ENCODE data around the gene RPN1.

The RPN1 gene

DNA sequence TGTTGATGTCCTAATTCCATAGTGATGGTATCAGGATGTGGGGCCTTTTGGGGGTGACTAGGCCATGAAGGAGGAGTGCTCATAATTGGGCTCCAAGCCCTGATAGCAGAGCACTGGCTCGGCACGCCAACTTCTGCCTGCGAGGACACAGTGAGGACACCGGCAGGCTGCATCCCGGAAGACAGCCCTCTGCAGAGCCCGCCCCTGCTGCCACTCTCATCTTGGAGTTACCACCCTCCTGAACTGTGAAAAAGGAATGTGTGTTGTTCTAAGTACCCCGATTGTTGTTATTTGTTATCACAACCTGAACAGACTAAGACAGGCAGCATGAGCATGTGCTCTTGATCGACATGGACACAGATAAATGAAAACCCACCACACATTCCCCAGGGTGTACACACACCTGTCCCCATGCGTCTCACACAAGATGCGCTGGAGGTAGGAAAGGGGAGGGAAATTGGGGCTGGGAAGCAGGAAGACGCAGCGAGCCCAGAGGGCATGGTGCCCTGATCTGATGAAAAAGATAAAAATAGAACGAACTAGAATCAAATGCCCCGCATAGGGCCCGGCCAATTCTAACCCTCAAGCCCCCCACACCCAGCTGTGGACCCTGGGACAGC lies 40.1 kb downstream of the RPN1 start:
- Mint-ChIP-seq H3K9me3 (no peaks in the 10 kb centered on the region), H3K27ac (no peak overlapping the region), H3K27me3 (peaks cover 5% of the 10 kb centered on the region), H3K4me1 (ENCODE audit: low read depth) (peaks cover 6% of the 10 kb centered on the region), H3K36me3 (ENCODE audit: low read depth) (peaks cover 25% of the 10 kb centered on the region), H3K4me3 (no peak overlapping the region)
- intact Hi-C loops (cut with micrococcal nuclease), result no loop called here

DNA sequence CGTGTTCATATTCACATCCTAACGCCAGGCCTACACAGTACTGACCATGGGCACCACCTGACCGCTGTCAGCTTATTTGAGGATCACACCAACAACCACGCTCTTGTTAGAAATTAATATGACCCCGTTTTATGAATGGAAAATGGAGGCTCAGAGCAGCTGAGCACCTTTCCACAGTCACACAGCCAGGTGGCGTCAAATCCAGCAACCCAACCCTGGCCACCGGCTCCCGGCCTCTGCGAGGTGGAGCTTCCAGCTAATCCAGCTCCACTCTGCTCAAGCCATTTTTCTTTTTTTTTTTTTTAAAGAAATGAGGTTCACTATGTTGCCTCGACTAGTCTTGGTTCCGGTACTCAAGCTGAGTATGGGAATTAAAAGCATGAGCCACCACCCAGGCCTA lies 41.3 kb downstream of the RPN1 start:
- Mint-ChIP-seq H3K9me3 (no peaks in the 10 kb centered on the region), H3K27me3 (peaks cover 5% of the 10 kb centered on the region), H3K4me3 (no peak overlapping the region), H3K27ac (no peak overlapping the region), H3K4me1 (ENCODE audit: low read depth) (peaks cover 9% of the 10 kb centered on the region), H3K36me3 (ENCODE audit: low read depth) (peaks cover 15% of the 10 kb centered on the region)
- intact Hi-C loops (cut with micrococcal nuclease), result loop anchor here (2.0 to 10.0 kb wide), 2 partner anchors 182 to 514 kb away; no protein-coding TSS in a partner anchor

DNA sequence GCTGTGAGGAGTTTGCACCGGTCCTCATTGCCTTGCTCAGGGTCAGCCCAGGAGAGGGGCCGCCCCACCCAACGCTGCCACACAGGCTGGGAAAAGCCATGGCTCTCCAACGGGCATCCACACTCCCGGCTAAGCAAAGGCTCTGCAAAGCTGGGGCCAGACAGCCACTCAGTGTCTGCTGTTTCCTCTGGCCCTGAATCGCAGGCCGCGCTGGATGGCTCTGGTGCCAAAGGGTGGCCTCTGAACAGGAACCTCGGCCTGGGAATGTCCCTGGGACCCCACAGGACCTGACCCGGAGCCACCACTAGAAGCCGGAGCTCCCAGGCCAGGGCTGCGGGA lies 42.9 kb downstream of the RPN1 start:
- intact Hi-C loops (cut with micrococcal nuclease), result loop anchor here (2.0 to 10.0 kb wide), 2 partner anchors 181 to 513 kb away; no protein-coding TSS in a partner anchor
- peaks cover 23% of the 10 kb centered on the region for H3K4me1 Mint-ChIP-seq (ENCODE audit: low read depth)
- H3K27ac Mint-ChIP-seq, result no peak overlapping the region
- peaks cover 7% of the 10 kb centered on the region for H3K27me3 Mint-ChIP-seq
- H3K4me3 Mint-ChIP-seq, result peak overlapping the region; percentile 75
- H3K36me3 Mint-ChIP-seq (ENCODE audit: low read depth), result peaks cover 4% of the 10 kb centered on the region
- no peaks in the 10 kb centered on the region for H3K9me3 Mint-ChIP-seq

- Mint-ChIP-seq H3K27me3 (peaks cover 7% of the 10 kb centered on the region), H3K27ac (no peak overlapping the region), H3K4me1 (ENCODE audit: low read depth) (peaks cover 23% of the 10 kb centered on the region), H3K4me3 (no peak overlapping the region), H3K9me3 (no peaks in the 10 kb centered on the region), H3K36me3 (ENCODE audit: low read depth) (no peaks in the 10 kb centered on the region)
- intact Hi-C loops (cut with micrococcal nuclease), result loop anchor here (10.0 kb wide), 1 partner anchor 511 kb away; no protein-coding TSS in a partner anchor
Observed at GRCh38 chr3:128606094-128606493, 44.5 kb downstream of the RPN1 start.

DNA sequence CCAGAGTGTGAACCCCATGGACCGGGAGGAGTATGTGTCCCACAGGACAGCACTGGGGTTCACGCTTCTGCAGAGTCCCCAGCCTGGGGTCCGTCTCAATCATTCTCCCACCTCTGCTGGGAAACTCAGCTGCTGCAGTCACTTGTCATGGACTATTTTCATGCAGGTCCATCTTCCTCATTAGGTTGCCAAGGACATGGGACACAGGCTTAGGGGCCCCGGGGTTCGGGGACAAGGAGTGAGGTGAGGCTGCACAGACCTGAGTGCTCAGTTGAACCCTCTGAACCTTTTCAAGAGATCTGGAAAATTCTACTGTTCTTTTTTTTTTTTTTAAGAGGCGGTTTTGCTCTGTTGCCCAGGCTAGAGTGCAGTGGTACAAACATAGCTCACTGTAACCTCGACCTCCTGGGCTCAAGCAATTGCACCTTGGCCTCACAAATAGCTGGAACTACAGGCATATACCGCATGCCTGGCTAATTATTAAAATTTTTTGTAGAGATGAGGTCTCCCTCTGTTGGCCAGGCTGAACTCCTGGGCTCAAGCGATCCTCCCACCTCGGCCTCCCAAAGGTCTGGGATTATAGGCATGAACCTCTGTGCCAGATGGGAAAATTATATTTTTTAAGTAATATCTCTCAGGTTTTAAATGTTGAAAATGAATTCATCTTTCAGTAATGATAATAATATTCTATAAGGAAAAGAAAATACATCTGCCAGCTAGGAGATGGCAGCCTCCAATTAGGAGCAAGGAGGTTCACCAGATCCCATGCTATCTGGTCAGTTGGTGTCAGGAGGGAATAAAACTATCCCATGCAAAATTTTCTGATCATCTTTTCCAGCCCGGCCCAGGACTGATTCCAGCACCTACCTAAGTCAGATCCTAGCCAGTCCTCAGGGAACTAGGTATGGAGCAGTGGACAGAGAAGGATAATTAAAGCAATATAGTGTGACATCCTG lies 45.2 kb downstream of the RPN1 start:
- intact Hi-C loops (cut with micrococcal nuclease), result loop anchor here (10.0 kb wide), 1 partner anchor 511 kb away; no protein-coding TSS in a partner anchor
- no peak overlapping the region for H3K27ac Mint-ChIP-seq
- H3K9me3 Mint-ChIP-seq, result no peaks in the 10 kb centered on the region
- H3K4me1 Mint-ChIP-seq (ENCODE audit: low read depth), result peaks cover 23% of the 10 kb centered on the region
- peaks cover 7% of the 10 kb centered on the region for H3K27me3 Mint-ChIP-seq
- no peak overlapping the region for H3K4me3 Mint-ChIP-seq
- no peaks in the 10 kb centered on the region for H3K36me3 Mint-ChIP-seq (ENCODE audit: low read depth)

- Mint-ChIP-seq H3K9me3 (no peaks in the 10 kb centered on the region), H3K36me3 (ENCODE audit: low read depth) (no peaks in the 10 kb centered on the region), H3K27me3 (peaks cover 7% of the 10 kb centered on the region), H3K4me3 (no peak overlapping the region), H3K4me1 (ENCODE audit: low read depth) (peaks cover 27% of the 10 kb centered on the region), H3K27ac (no peak overlapping the region)
- intact Hi-C loops (cut with micrococcal nuclease), result loop anchor here (10.0 kb wide), 1 partner anchor 509 kb away; no protein-coding TSS in a partner anchor
Observed at GRCh38 chr3:128603811-128604775, 46.5 kb downstream of the RPN1 start.

DNA sequence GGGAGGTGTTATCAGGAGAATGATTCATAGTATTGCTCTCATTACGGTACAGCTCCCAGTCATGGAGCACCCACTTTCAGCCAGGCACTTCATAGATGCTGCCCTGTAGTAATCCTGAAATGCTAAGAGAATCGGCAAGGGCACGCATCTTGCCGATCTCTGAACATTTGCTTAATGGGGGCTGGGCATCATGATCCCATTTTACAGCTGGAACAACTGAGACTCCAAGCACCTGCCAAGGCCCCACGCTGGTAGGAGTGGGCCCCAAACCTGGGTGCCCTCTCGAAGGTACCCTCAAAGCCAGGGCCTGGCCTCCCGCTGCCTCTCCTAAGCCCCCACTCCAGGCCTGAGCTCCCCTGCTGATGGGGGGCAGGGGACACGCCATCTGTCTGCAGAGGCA lies 47.3 kb downstream of the RPN1 start:
- Mint-ChIP-seq H3K4me3 (no peak overlapping the region), H3K27me3 (peaks cover 7% of the 10 kb centered on the region), H3K27ac (no peak overlapping the region), H3K9me3 (no peaks in the 10 kb centered on the region), H3K4me1 (ENCODE audit: low read depth) (peaks cover 28% of the 10 kb centered on the region), H3K36me3 (ENCODE audit: low read depth) (no peaks in the 10 kb centered on the region)
- intact Hi-C loops (cut with micrococcal nuclease), result loop anchor here (10.0 kb wide), 1 partner anchor 509 kb away; no protein-coding TSS in a partner anchor

DNA sequence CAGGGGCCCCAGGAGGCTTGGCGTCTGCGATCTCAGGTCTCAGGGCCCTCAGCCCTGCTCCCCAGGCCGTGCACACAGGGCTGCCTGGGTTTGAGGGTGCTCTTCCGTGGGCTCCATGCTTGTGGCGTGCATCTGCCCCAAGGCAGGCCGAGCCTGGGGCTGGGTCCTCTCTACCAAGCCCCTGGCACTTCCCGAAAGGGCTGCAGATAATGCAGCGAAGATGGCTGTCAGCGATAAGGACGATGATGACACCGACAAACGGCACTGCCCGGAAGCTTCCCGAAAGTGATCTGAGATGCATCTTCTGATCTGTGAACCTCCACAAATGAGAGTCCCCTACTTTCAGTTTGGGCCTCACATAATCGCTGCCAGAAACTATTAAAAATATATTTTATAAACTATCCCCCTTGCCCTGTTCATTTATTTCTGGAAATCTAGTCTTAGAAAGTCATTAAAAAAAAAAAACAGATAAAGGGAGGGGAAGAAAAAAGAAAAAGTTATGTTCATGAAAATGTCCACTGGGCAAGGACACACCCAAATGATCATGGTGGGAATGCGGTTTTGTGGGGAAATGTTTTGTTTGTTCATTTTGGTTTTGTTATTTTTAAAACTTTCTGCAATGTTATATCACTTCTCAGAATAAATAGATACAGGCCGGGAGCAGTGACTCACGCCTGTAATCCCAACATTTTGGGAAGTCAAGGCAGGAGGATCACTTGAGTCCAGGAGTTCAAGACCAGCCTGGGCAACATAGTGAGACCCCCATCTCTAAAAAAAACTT lies 51.5 kb downstream of the RPN1 start:
- Mint-ChIP-seq H3K4me1 (ENCODE audit: low read depth) (peaks cover 50% of the 10 kb centered on the region), H3K4me3 (no peak overlapping the region), H3K36me3 (ENCODE audit: low read depth) (no peaks in the 10 kb centered on the region), H3K27ac (no peak overlapping the region), H3K9me3 (no peaks in the 10 kb centered on the region), H3K27me3 (peaks cover 2% of the 10 kb centered on the region)
- intact Hi-C loops (cut with micrococcal nuclease), result no loop called here

DNA sequence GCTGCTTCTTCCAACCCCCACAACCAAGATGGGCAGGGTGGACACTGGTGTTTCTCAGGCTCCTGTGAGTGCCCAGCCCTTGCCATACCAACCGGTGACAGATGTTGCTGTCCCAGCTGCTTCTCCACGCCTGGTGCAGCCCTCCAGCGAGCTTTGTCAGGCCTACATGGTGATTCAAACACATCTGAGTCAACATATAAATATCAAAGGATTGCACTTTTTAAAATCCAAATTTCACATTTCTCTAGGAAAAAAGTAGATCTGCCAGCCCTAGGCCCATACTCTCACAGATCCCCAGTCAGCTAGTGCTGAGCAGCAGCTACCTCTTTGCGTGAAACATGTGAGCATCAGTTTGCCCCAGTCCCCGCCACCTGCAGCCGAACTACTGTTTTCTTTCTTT lies 52.7 kb downstream of the RPN1 start:
- no peak overlapping the region for H3K27ac Mint-ChIP-seq
- peaks cover 46% of the 10 kb centered on the region for H3K4me1 Mint-ChIP-seq (ENCODE audit: low read depth)
- no peaks in the 10 kb centered on the region for H3K36me3 Mint-ChIP-seq (ENCODE audit: low read depth)
- H3K9me3 Mint-ChIP-seq, result no peaks in the 10 kb centered on the region
- H3K27me3 Mint-ChIP-seq, result no peaks in the 10 kb centered on the region
- H3K4me3 Mint-ChIP-seq, result no peak overlapping the region
- intact Hi-C loops (cut with micrococcal nuclease), result no loop called here

- H3K27me3 Mint-ChIP-seq, result peaks cover 2% of the 10 kb centered on the region
- no peak overlapping the region for H3K27ac Mint-ChIP-seq
- no peak overlapping the region for H3K4me3 Mint-ChIP-seq
- H3K9me3 Mint-ChIP-seq, result peaks cover 9% of the 10 kb centered on the region
- peaks cover 57% of the 10 kb centered on the region for H3K4me1 Mint-ChIP-seq (ENCODE audit: low read depth)
- intact Hi-C loops (cut with micrococcal nuclease), result no loop called here
- no peaks in the 10 kb centered on the region for H3K36me3 Mint-ChIP-seq (ENCODE audit: low read depth)
Observed at GRCh38 chr3:128592864-128593263, 57.8 kb downstream of the RPN1 start.

DNA sequence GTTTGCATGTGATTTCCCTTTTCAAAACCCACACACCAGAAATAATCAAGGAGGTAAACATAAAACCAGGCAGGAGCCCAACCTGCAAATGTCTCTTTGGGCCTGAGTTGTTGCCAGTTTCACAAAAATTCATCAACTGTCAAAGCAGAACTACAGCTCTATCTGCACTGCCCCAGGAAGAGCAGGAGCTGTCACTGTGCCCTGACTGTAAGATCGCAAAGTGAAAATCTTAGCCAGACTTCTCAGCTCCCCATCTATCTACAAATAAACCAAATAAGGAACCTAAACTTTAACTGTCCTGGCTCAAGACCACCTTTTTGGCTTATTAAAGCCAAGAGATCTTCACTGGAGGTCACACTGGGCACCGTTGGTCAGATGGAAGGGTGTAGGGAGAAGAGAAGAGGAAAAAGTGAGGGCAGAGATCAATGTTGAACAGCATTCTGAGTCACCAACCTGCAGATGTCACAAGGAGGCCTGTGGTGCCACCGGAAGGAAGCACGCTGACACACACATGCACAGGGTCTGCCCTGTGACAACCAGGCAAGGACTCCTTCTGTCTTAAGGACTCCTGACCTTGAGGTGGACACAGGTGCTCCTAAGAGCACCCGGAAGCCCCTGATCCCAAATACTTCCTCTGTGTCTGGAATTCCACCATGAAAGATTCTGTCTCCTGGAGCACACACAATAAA lies 58.7 kb downstream of the RPN1 start:
- intact Hi-C loops (cut with micrococcal nuclease), result no loop called here
- no peaks in the 10 kb centered on the region for H3K36me3 Mint-ChIP-seq (ENCODE audit: low read depth)
- peaks cover 2% of the 10 kb centered on the region for H3K27me3 Mint-ChIP-seq
- peaks cover 53% of the 10 kb centered on the region for H3K4me1 Mint-ChIP-seq (ENCODE audit: low read depth)
- H3K4me3 Mint-ChIP-seq, result no peak overlapping the region
- H3K27ac Mint-ChIP-seq, result peak overlapping the region; percentile 53
- H3K9me3 Mint-ChIP-seq, result peaks cover 9% of the 10 kb centered on the region

DNA sequence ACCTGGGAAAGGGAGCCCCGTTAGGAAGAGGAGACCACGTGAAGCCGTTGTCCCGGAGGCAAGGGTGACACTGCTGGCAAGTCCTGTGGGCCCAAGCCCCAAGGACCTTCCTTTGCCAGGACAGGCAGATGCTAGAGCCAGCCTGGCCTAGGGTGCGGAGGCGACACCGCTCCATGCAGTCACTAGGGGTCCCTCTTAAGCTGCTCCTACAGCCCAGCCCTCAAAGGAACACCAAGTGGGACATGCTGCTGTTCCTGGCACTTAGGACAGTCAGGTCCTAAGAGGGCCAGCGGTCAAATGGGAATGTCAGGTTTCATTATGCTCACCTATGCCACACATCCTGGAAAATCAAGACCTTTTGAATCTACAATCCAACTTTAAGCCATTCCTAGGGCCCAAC lies 59.7 kb downstream of the RPN1 start:
- H3K9me3 Mint-ChIP-seq, result peaks cover 9% of the 10 kb centered on the region
- H3K27me3 Mint-ChIP-seq, result peaks cover 2% of the 10 kb centered on the region
- H3K4me3 Mint-ChIP-seq, result no peak overlapping the region
- H3K27ac Mint-ChIP-seq, result no peak overlapping the region
- H3K36me3 Mint-ChIP-seq (ENCODE audit: low read depth), result no peaks in the 10 kb centered on the region
- intact Hi-C loops (cut with micrococcal nuclease), result no loop called here
- H3K4me1 Mint-ChIP-seq (ENCODE audit: low read depth), result peaks cover 49% of the 10 kb centered on the region
